ENCODE measurements around the gene CLDN19. TPM values are rescaled to one million over a fixed set of nuclear protein-coding genes. Genes with fewer than 3 reads are reported as not detected.

The CLDN19 gene
- total and polyA plus RNA-seq, 9 of the 15 experiments (the other 6 are each of a cell fraction or from before 2014, with no cell fraction given) = not detected

DNA sequence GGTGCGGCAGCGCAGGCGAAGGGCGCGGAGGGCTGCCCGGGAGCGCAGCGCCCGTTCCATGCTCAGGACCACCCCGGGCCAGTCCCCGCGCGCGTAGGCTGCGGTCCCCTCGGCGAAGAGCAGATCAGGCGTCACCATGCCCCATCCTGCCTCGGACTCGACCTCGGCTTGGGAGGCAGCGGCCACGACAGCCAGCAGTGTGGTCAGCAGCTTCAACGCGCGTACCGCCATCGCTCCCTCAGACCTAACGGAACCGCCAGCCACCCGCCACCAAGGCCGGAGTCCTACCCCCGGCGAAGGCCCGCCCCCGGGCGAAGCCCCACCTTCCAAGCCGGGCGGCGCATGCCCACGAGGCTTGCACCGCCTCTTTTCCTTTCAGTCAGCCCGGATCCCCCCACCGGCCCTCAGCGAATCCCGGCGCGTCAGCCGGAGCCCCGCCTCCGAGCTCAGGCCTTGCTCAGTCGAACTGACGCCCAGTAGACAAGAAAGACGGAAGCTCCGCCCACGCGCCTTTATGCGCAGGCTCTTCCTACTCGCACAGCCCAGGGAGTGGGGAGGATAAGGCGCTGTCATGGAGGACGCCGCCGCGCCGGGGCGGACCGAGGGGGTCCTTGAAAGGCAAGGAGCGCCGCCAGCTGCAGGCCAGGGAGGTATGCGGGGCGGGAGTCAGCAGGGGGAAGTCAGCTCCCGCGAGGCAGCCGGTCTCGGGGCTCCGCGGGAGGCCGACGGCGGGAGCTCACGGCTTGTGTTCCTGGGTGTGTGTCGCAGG, 26.9 kb upstream of the CLDN19 start, which contains the start of the genes C1orf50 and P3H1 (continued):
- TF ChIP-seq, protein P1, sequence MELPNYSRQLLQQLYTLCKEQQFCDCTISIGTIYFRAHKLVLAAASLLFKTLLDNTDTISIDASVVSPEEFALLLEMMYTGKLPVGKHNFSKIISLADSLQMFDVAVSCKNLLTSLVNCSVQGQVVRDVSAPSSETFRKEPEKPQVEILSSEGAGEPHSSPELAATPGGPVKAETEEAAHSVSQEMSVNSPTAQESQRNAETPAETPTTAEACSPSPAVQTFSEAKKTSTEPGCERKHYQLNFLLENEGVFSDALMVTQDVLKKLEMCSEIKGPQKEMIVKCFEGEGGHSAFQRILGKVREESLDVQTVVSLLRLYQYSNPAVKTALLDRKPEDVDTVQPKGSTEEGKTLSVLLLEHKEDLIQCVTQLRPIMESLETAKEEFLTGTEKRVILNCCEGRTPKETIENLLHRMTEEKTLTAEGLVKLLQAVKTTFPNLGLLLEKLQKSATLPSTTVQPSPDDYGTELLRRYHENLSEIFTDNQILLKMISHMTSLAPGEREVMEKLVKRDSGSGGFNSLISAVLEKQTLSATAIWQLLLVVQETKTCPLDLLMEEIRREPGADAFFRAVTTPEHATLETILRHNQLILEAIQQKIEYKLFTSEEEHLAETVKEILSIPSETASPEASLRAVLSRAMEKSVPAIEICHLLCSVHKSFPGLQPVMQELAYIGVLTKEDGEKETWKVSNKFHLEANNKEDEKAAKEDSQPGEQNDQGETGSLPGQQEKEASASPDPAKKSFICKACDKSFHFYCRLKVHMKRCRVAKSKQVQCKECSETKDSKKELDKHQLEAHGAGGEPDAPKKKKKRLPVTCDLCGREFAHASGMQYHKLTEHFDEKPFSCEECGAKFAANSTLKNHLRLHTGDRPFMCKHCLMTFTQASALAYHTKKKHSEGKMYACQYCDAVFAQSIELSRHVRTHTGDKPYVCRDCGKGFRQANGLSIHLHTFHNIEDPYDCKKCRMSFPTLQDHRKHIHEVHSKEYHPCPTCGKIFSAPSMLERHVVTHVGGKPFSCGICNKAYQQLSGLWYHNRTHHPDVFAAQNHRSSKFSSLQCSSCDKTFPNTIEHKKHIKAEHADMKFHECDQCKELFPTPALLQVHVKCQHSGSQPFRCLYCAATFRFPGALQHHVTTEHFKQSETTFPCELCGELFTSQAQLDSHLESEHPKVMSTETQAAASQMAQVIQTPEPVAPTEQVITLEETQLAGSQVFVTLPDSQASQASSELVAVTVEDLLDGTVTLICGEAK (IDR thresholded peaks at IDR 0.05) = no peak
- TF ChIP-seq, protein P1 (CRISPR knock-in tag; IDR thresholded peaks at IDR 0.05) = no peak
- TF ChIP-seq PCBP1 (IDR thresholded peaks at IDR 0.05; ENCODE audit: low read depth, low read length, poor library complexity, severe bottlenecking) (peak; percentile 75), LEF1 (IDR thresholded peaks at IDR 0.05) (no peak), MIER1 (IDR thresholded peaks at IDR 0.05; ENCODE audit: low read depth) (no peak), EGR1 (conservative IDR thresholded peaks at IDR 0.05) (peak; percentile 94), ZNF133 (CRISPR knock-in tag; IDR thresholded peaks at IDR 0.05) (0 out of 2 replicates have a peak, but pooled peaks have one; percentile 56), HDAC6 (IDR thresholded peaks at IDR 0.05; ENCODE audit: low read depth, low read length) (peak; percentile 83), HMG20A (CRISPR knock-in tag; conservative IDR thresholded peaks at IDR 0.05) (no peak), BRF1 (IDR thresholded peaks at IDR 0.05; ENCODE audit: borderline replicate concordance, extremely low read depth, insufficient read length) (no peak), NFIC (IDR thresholded peaks at IDR 0.05) (peak; percentile 25; the same call in 1 of the 2 replicates), SMAD3 (CRISPR knock-in tag; conservative IDR thresholded peaks at IDR 0.05) (no peak), FUS (optimal IDR thresholded peaks at IDR 0.05; ENCODE audit: low read depth, low read length) (peak; percentile 44)
- TF ChIP-seq, protein P2, sequence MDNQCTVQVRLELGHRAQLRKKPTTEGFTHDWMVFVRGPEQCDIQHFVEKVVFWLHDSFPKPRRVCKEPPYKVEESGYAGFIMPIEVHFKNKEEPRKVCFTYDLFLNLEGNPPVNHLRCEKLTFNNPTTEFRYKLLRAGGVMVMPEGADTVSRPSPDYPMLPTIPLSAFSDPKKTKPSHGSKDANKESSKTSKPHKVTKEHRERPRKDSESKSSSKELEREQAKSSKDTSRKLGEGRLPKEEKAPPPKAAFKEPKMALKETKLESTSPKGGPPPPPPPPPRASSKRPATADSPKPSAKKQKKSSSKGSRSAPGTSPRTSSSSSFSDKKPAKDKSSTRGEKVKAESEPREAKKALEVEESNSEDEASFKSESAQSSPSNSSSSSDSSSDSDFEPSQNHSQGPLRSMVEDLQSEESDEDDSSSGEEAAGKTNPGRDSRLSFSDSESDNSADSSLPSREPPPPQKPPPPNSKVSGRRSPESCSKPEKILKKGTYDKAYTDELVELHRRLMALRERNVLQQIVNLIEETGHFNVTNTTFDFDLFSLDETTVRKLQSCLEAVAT (IDR thresholded peaks at IDR 0.05) = peak in 1 of 2 experiments; percentile 15; a peak in 1 of 4 replicates
